SHP77 (cell line): ENCODE data around the gene CNTD1.

Source experiments
- DNase-seq, 2 experiments: peaks; one replicate each; lab custom pipeline; 2025; lab: John Stamatoyannopoulos, UW

The CNTD1 gene

DNA sequence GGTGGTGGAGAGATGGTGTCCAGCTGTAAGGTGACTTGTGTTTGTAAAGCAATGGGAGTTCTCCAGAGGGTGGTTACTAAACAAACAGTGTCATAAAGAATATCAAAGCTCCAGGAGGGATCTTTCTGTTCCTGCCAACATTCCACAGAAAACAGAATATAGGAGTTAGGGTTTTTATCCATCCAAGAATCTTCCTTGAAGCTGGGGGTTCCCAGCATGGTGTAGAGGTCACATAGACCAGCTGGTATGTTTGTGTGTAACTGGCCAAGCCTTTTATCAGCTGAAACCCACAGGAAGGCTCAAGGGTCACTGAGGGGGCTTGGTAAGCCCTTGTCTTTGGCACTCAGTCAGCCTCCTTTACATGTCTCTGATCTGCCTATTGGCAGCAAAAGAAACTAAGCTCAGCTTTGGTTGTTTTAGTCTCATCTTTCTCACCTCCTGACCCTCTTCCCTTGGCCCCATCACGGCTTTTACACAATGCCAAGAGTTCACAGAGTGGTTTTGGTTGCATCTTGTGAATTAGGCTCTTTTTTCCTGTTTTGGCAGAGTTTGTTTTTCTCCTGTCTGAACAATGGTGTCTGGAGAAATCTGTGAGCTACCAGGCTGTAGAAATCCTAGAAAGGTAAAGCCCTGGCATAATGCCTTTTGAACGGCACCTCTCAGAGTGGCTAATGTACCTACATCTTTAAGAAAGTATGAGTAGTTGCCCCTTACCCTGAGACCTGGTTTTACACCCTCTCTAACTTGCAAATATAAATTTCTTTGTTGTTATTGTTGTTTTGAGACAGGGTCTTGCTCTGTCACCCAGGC is 4.6 kb downstream of the CNTD1 start:
- DNase-seq = peak in 1 of 2 experiments; percentile 4

DNA sequence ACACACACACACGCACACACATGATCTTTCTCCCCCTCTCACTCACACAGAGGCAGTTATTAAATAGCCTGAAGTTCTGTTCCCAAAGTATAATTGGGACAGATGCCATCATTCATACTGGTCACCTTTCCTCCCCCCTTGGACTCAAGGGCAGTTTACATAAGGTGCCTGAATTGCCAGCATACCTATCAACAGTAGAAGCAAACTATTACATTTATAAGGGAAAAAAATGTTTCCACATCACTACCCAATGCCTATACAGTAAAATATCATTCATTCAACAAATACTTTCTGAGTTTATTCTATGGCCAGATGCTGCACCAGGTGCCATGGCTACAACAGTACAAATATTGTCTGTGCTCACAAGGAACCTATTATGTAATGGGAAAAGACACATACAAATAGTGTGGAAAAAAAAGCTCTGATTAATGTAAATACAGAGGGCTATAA is 6.3 kb downstream of the CNTD1 start:
- DNase-seq = peak; percentile 31 to 43

DNA sequence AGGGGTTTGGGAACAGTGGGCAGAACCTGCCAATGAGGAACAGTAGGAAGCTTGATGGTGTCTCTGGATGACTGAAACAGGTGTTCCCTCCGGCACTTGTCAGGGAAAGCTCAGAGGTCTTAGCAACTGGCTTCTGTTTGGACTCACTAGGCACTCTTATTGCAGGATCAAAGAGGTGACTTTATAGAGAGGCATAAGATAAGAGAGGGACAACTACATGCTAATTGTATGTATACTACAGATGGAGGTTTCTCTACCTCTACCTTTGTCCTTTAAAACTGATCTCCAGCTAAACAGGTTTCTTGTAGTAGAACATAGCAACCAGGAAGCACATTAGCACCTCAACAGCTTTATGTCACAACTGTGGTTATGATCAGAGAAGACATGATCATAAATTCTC is 7.6 kb downstream of the CNTD1 start:
- no peak for DNase-seq

DNA sequence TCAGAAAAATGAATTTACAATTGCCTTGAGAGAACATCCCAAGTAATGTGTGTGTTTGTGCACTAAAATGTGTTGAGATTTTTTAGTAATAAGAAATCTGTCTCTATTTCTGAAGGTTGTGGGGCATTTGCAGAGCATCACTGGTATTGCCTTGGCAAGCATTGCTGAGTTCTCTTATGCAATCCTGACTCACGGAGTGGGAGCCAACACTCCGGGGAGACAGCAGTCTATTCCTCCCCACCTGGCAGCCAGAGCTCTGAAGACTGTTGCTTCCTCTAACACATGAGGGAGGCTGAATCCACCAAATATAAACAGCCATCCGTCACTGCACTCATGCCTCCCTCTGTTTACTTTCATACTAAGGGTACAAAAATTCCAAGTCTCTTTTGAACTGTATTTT is 10.6 kb downstream of the CNTD1 start:
- no peak for DNase-seq

DNA sequence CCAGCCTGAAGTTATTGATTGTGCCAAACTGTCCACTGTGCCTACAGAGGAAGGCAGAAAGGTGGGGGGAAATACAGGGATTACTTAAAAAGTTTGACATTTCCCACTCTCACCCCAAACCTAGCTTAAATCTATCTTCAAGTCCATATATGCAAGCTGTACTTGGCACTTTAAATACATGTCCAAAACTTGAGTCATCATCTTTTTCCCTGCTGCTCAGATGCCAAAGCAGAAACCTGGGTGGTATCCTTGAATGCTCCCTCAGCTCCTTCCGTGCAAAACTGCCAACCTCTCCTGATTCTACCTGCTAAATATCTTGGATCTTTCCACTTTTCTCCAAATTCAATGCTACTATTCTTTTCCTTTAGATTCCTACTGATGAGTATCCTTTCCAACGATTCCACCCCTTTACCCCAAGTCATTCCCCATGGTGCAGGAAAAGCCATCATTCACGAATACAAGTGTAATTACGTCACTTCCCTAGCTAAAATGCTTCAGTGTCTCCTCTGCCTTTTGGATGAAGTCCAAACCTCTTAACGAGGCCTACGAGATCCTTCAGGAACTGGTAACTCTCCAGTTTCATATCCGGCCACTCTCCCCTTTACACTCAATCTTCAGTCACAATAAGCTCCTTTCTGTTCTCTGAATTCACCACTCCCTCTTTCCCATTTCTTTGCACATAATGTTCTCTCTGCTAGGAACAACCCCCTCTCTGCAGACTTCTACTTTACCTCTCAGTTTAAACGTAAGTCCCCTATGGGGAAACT is 16.2 kb downstream of the CNTD1 start:
- DNase-seq = no peak

DNA sequence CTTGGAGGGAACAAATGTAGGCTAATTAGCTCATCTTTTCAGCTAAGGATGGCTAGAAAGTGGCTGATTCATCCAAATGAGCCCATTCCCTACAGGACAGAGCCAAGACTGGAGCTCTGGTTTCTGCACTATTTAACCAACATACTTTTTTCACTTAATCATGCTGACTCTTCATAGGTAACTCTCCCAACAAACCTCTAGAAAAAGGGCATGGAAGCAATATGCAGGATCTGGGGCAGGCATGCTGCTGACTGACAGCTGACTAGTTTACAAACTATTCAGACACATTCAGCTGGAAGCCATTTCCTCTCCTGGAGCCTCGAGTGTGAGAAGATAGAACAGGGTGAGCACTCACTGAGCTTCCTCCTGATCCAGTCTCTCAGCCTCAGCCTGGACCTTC is 19.2 kb downstream of the CNTD1 start:
- DNase-seq = no peak

DNA sequence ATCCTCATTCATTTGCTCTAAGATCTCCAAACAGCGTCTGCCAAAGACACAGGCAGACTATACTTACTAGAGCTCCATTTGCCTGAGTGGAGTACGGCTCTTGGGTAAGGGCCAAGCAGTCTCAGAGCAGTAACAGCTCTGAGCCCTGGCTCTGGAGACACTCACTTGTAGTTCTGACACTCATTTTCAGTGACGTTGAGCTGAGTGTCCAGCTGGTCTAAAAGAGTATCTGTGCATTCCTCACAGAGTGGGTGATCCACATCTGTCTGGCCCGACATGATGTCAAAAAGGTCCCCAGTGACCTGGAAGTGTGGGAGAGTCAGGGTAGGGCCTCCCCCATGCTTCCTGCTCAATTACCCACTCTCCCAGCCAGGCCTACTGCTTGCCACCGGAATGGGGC is 19.7 kb downstream of the CNTD1 start:
- DNase-seq = no peak

DNA sequence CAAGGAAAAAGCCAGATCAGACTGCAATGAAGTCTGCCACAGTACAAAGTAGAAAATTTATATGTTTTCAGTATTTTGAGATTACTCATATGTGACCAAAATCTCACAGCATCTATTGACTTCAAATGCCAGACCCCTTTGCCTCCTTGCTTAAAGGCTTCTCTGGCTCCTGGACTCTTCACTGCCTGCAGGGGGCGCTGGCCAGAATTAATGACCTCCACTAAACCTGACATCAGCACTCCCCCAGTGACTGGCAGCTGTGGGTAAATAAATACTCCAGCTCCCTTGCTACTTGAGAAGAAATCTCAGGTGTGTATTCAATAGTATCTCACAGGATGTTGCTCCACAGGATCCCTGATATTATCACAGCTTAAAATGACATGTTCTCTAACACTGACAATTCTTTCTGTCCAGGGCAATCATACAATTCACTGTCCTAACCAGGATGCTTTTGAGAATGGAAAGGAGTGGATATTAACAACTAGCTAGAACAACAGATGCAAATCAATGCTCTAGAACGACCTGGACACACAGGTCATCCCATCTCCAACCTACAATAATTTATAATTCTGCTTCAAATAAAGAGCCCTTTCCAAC is 21.4 kb downstream of the CNTD1 start:
- DNase-seq = peak; percentile 71 to 86

DNA sequence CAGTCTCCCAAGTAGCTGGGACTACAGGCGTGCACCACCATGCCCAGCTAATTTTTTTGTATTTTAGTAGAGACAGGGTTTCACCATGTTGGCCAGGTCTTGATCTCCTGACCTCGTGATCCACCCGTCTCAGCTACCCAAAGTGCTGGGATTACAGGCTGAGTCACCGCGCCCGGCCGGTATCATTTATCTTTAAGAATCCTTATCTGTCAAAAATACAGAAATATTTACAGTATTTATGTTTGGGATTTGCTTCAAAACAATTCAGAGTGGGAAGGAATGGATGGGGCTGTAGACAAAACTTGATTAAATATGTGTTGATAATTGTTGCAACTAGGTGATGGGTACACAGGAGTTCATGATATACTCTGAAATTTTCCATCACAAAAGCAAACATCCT is 22.5 kb downstream of the CNTD1 start:
- no peak for DNase-seq

DNA sequence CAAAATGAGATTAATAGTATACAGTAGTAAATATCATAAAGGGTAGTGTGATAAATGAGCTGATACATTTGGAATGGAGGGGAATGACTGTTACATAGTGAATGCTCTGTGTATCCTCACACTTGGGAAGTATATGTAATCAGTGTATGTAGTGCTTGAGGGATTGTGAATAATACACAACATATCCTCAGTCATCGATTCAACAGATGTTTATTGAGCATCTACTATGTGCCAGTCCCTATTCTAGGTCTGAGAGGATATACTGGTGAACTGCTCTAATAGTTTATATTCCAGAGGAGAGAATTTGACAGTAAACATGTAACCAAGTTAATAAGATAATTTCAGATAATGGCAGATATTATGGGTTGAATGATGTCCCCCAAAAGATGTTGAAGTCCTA is 28.8 kb downstream of the CNTD1 start:
- no peak for DNase-seq

DNA sequence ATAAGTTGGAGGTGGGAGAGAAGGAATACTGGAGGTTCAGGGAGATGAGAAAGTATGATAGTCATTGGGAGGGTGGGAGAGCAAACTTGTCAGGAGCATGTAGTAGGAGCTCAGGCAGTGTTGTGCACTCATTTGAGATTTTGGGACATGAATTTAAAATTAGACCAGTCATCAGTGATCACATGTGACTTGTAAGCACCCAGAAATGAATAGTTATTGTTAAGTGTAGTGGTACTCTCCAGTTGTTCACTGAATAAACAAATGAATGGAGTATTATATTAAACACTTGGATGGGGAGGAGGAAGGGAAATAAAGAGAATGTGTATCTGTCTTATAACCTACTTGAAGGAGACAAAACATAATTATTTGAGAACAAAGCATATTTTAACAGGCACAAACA is 32.3 kb downstream of the CNTD1 start:
- no peak for DNase-seq

DNA sequence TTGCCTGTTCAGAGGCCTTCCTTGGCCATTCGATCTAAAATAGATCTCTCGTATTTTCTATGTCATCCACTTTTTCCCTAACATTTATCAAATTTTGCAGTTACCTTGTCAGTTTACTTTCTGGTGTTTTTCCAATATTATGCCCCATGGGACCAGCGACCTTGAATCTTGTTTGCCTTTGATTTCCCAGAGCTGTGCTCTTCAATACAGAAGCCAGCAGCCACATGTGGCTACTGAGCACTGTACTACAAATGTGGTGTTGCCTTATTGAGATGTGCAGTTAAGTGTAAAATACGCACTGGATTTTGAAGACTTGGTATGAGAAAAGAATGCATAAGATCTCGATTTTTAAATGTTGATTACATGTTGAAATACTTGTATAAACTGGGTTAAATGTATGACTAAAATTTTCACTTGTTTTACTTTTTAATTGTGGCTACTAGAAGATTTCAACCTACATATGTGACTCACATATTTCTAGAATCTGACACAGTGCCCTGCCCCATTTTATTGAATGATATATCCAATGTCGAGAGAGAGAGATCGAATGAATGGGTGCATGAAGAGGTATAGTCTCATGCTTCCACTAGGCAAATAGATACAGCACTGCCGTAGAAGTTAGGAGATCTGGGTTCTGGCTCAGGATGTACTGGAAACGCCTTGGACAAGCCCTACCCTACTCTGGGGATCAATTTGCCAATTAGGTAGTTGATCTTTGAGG is 33.7 kb downstream of the CNTD1 start:
- DNase-seq = no peak

DNA sequence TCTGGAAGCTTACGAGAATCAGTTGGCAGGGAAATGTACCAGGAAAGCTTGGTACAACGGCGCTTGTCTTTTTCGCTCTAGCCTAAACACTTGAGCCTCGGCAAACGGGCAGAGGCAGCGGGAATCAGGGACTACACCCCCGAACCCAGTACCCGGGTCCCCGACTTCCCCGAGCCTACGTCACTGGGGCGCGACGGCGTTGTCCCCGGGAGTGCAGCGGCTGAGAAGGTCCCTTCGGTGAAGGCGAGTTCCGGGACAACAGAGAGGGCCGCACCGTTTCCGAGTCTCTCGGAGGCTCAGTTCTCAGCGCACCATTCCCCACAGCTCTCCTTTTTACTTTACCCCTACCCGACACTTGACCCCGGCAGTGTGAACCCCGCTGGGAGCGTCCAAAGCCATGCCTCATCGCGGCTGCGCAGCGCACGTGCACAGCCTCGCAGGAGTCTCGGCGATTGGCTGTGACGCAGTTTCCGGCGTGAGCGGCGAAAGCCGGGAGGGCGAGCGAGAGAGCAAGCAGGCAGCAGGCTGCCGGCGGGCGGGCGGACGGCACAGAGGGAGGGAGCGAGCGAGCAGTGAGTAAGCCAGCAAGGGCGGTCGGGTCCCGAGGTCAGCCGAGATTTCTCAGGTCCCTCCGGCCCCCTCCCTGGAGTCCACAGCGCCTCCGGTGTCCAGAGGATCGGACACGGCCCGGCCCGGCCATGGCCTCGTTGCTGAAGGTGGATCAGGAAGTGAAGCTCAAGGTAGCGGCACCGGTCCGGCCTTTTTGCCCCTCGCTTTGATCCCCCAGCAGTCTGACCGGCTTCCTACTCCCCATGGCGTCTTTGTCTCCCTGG is 34.5 kb downstream of the CNTD1 start, which contains the start of gene PSME3:
Gene PSME3, plus strand, starts transcription at position 464 of the 833 bp plus-strand sequence. Its CDS starts 235 bp downstream, at position 699.
- DNase-seq = peak; percentile 84 to 88

DNA sequence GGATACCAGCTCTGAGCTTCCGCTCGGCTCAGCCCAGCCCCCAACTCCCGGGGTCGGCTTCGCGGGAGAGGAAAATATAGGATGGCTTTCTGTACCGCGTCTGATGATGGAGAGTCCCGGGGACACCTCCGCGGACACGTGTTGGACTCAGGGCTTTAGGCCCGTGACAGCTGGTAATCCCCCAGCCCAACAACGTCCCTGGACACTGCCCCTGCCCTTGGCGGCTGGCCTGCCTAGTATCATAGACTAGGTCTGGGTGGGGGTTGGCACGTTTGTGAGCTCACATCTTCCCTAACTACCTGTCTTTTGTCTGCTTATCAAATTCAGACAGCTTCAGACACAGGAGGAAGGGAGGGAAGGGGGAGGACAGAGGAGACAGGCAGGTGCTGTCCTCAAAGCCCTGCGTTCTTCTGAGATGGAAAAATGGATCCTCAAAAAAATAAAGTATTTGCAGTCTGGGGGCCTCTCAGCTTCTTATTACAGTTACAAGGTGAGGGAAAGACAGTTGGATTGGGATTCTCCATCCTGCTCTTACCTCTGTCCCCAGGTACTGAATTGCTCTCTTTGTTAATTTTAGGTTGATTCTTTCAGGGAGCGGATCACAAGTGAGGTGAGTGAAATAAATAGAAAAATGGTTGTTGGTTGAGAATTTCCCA is 35.2 kb downstream of the CNTD1 start:
- no peak for DNase-seq

DNA sequence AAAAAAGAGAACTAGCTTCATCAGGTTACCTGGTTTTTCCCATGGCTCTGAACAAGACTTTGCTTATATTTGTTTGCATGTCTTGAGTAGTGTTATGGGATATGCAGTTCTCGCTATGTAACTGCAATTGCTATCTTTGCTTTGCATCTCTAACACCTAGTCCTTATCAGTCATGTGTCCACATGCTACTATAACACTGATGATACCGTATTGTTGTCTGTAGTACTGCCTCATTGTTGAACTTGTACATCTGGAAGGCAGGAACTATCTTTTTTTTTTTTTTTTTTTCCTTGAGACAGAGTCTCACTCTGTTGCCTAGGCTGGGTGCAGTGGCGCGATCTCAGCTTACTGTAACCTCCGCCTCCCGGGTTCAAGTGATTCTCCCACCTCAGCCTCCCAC is 37.1 kb downstream of the CNTD1 start:
- no peak for DNase-seq

DNA sequence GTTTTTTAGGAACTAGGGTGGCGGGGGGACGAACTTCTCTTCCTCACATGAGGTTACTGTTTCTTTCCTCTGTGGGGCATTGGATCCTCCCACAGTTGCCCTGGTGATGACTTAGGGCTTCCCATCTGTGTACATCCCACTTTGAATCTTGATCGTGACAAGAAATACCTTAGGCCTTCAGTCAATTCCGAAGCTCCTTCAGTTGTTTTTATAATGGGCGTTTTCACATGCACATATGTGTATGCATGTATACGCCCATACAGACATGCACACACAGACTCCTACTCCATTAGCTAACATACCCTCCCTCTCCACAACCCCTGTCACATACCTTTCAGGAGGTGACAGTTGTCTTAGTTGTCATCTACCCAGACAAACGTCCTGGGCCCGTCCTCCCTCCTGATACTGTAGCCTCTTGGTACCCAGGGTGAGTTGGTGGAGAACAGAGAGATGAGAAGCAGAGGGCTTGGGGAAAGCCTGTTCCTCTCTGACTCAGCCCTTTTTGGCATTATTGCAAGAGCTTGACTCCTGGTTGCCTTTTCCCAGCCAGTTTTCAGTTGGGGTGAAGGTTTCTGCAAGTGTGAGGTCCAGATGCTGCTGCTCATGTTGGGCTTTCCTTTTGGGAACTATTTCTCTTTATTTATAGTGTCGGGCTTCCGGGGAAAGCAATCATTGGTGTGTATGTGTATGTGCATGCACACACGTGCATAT is 43.5 kb downstream of the CNTD1 start:
- no peak for DNase-seq

DNA sequence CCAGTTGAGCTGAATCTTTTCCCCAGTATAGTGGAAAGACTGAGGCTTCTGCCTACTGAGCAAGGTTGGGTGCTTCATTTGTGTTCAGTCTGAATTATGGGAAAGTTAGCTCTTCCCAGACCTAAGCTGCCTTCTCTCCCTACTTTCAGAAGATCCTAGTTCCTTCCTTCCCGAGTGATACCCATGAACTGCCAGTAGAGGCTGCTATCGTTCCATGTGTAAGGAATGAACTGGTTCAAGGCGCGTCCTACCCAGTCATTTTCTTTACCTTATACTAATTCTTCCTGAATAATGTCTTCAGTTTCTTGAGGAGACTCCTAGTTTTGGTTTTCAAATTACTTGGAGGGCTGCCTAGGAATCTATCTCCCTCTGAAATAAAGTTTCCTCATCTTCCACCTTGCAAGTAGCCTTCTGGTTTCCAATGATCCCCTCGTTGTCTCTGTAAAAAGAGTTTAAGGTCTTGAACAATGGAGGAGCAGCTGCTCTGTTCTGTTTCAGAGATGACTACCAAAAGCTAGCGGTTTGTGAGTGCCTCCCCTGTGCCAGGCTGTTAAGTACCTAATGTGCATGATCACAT is 44.8 kb downstream of the CNTD1 start:
- DNase-seq = peak; percentile 31 to 61

DNA sequence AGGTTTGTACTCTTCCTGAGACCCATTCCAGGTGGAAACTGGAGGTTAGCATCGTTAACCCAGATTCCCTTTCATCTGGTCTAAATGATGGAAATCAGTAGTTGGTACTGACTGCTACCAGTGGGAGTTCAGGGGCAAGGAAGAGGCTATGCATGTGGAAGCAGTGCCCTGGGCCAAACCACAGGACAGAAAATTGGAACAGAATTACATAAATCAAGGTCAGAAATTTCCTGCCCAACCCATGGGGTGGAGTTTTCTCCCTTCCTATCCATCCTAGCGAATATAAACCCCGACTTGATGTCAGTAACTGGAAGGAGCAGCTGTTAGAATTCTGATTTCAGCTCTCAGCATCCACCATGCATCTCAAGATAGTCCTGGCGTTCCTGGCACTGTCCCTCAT is 45.6 kb downstream of the CNTD1 start, which contains the start of gene AOC2:
Gene AOC2, plus strand, starts transcription at position 310 of the 400 bp plus-strand sequence. Its CDS starts 47 bp downstream, at position 357.
- DNase-seq = no peak

DNA sequence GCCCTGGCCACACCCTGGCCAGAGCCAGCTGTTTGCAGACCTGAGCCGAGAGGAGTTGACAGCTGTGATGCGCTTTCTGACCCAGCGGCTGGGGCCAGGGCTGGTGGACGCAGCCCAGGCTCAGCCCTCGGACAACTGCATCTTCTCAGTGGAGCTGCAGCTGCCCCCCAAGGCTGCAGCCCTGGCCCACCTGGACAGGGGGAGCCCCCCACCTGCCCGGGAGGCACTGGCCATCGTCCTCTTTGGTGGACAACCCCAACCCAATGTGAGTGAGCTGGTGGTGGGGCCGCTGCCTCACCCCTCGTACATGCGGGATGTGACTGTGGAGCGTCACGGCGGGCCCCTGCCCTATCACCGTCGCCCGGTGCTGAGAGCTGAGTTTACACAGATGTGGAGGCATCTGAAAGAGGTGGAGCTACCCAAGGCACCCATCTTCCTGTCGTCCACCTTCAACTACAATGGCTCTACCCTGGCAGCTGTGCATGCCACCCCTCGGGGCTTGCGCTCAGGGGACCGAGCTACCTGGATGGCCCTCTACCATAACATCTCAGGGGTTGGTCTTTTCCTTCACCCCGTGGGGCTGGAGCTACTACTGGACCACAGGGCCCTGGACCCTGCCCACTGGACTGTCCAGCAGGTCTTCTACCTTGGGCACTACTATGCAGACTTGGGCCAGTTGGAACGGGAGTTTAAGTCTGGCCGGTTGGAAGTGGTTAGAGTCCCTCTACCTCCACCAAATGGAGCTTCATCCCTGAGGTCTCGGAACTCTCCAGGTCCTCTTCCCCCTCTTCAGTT is 46.3 kb downstream of the CNTD1 start:
- DNase-seq = no peak
